ENCODE measurements around the gene CTSL. TPM values are rescaled to one million over a fixed set of nuclear protein-coding genes. Genes with fewer than 3 reads are reported as not detected.

The CTSL gene
- total and polyA plus RNA-seq, 2 experiments from 2014 or later = 34.5 to 35.3 TPM

DNA sequence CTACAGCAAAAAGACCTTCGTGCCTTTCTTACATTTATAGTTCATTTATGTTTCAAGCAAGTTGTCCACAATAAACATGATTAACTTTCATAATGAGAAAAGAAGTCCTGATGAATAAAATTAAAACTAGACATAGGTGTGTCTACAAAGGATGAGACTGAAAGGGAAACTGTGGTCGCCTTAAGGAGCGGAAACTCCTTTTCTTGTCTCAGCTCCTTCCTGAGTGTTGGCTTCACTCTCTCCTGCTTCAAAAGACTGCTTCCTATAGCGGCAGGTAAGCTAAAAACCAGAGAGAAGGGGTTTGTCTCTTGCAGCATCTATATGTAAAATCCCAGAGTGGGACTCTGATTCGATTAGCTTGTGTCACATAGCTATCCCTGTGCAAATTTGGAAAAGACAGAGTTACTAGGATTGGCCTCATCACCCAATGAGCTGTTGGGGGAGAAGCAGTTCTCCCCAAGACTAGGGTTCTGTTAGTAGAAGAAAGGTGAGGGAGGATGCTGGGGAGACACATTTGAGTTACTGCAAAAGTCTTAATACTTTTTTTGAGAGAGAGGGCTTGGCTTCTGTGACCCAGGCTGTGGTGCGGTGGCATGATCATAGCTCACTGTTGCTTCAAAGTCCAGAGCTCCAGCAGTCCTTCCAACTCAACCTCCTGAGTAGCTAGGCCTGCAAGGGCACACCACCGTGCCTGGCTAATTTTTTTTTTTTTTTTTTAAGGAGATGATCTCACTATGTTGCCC, 16.8 kb upstream of the CTSL start:
- Mint-ChIP-seq H3K27me3 (ENCODE audit: insufficient read depth, low read depth, poor library complexity) (peaks cover 8% of the 10 kb centered on the region), H3K4me3 (no peak overlapping the region), H3K36me3 (ENCODE audit: low read depth) (peaks cover 39% of the 10 kb centered on the region), H3K27ac (no peak overlapping the region), H3K9me3 (no peaks in the 10 kb centered on the region), H3K4me1 (no peaks in the 10 kb centered on the region; the same call in 2 of the 3 replicates)
- Histone ChIP-seq H3K36me3 (ENCODE audit: insufficient read depth) (peaks cover 18% of the 10 kb centered on the region), H3K4me2 (no peak overlapping the region), H3F3A (replicated peaks; ENCODE audit: low read depth) (peaks cover 4% of the 10 kb centered on the region), H4K20me1 (replicated peaks; ENCODE audit: insufficient read depth) (no peaks in the 10 kb centered on the region; the same call in 1 of the 2 replicates), H3K27me3 (ENCODE audit: insufficient read depth) (no peaks in the 10 kb centered on the region), H3K9me2 (ENCODE audit: insufficient read depth) (no peaks in the 10 kb centered on the region), H3K4me1 (ENCODE audit: insufficient read depth) (no peaks in the 10 kb centered on the region), H2AFZ (no peak overlapping the region), H3K27ac (ENCODE audit: low read depth) (no peak overlapping the region), H3K4me3 (no peak overlapping the region), H3K79me2 (replicated peaks; ENCODE audit: insufficient read depth) (no peaks in the 10 kb centered on the region)
- TF ChIP-seq STAT1 (IDR thresholded peaks at IDR 0.05; ENCODE audit: unreplicated experiment) (no peak), CREB1 (CRISPR knock-in tag; IDR thresholded peaks at IDR 0.05; ENCODE audit: low read depth) (no peak), JUNB (IDR thresholded peaks at IDR 0.05; ENCODE audit: unreplicated experiment) (no peak), NANOG (IDR thresholded peaks at IDR 0.05; ENCODE audit: borderline replicate concordance) (no peak), ZNF331 (CRISPR knock-in tag; IDR thresholded peaks at IDR 0.05; ENCODE audit: low read depth) (no peak)
- TF ChIP-seq, protein P1, sequence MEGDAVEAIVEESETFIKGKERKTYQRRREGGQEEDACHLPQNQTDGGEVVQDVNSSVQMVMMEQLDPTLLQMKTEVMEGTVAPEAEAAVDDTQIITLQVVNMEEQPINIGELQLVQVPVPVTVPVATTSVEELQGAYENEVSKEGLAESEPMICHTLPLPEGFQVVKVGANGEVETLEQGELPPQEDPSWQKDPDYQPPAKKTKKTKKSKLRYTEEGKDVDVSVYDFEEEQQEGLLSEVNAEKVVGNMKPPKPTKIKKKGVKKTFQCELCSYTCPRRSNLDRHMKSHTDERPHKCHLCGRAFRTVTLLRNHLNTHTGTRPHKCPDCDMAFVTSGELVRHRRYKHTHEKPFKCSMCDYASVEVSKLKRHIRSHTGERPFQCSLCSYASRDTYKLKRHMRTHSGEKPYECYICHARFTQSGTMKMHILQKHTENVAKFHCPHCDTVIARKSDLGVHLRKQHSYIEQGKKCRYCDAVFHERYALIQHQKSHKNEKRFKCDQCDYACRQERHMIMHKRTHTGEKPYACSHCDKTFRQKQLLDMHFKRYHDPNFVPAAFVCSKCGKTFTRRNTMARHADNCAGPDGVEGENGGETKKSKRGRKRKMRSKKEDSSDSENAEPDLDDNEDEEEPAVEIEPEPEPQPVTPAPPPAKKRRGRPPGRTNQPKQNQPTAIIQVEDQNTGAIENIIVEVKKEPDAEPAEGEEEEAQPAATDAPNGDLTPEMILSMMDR (conservative IDR thresholded peaks at IDR 0.05; ENCODE audit: low read depth in 2 of 2) = no peak
- TF ChIP-seq, protein P2, sequence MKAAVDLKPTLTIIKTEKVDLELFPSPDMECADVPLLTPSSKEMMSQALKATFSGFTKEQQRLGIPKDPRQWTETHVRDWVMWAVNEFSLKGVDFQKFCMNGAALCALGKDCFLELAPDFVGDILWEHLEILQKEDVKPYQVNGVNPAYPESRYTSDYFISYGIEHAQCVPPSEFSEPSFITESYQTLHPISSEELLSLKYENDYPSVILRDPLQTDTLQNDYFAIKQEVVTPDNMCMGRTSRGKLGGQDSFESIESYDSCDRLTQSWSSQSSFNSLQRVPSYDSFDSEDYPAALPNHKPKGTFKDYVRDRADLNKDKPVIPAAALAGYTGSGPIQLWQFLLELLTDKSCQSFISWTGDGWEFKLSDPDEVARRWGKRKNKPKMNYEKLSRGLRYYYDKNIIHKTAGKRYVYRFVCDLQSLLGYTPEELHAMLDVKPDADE (IDR thresholded peaks at IDR 0.05) = no peak
- no peak for ATAC-seq
- no peak for DNase-seq (ENCODE audit: low spot score)

DNA sequence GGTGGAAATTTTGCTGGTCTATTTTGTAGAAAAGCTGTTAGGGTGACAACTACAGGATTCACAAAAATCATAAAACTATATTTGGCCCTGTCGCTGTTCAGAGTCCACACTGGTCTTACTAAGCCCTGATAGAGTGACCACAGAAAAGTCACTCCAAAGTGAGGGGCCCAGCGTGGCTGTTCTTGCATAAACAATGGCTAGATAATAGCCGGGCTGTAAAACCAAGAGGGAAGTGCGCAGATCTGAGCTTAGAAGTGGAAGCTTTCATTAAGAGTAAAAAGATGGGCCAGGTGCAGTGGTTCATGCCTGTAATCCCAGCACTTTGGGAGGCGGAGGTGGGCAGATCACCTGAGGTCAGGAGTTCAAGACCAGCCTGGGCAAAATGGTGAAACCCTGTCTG, 15.5 kb upstream of the CTSL start:
- ATAC-seq = no peak
- Mint-ChIP-seq H3K36me3 (ENCODE audit: low read depth) (peaks cover 32% of the 10 kb centered on the region), H3K27me3 (ENCODE audit: insufficient read depth, low read depth, poor library complexity) (peaks cover 7% of the 10 kb centered on the region)
- TF ChIP-seq, protein P2 (IDR thresholded peaks at IDR 0.05) = no peak
- TF ChIP-seq ZNF114 (CRISPR knock-in tag; IDR thresholded peaks at IDR 0.05) (no peak), EZH2 (IDR thresholded peaks at IDR 0.05; ENCODE audit: low read depth, unreplicated experiment) (no peak), POLR2AphosphoS5 (IDR thresholded peaks at IDR 0.05; ENCODE audit: low read depth) (no peak)
- TF ChIP-seq, protein P3, sequence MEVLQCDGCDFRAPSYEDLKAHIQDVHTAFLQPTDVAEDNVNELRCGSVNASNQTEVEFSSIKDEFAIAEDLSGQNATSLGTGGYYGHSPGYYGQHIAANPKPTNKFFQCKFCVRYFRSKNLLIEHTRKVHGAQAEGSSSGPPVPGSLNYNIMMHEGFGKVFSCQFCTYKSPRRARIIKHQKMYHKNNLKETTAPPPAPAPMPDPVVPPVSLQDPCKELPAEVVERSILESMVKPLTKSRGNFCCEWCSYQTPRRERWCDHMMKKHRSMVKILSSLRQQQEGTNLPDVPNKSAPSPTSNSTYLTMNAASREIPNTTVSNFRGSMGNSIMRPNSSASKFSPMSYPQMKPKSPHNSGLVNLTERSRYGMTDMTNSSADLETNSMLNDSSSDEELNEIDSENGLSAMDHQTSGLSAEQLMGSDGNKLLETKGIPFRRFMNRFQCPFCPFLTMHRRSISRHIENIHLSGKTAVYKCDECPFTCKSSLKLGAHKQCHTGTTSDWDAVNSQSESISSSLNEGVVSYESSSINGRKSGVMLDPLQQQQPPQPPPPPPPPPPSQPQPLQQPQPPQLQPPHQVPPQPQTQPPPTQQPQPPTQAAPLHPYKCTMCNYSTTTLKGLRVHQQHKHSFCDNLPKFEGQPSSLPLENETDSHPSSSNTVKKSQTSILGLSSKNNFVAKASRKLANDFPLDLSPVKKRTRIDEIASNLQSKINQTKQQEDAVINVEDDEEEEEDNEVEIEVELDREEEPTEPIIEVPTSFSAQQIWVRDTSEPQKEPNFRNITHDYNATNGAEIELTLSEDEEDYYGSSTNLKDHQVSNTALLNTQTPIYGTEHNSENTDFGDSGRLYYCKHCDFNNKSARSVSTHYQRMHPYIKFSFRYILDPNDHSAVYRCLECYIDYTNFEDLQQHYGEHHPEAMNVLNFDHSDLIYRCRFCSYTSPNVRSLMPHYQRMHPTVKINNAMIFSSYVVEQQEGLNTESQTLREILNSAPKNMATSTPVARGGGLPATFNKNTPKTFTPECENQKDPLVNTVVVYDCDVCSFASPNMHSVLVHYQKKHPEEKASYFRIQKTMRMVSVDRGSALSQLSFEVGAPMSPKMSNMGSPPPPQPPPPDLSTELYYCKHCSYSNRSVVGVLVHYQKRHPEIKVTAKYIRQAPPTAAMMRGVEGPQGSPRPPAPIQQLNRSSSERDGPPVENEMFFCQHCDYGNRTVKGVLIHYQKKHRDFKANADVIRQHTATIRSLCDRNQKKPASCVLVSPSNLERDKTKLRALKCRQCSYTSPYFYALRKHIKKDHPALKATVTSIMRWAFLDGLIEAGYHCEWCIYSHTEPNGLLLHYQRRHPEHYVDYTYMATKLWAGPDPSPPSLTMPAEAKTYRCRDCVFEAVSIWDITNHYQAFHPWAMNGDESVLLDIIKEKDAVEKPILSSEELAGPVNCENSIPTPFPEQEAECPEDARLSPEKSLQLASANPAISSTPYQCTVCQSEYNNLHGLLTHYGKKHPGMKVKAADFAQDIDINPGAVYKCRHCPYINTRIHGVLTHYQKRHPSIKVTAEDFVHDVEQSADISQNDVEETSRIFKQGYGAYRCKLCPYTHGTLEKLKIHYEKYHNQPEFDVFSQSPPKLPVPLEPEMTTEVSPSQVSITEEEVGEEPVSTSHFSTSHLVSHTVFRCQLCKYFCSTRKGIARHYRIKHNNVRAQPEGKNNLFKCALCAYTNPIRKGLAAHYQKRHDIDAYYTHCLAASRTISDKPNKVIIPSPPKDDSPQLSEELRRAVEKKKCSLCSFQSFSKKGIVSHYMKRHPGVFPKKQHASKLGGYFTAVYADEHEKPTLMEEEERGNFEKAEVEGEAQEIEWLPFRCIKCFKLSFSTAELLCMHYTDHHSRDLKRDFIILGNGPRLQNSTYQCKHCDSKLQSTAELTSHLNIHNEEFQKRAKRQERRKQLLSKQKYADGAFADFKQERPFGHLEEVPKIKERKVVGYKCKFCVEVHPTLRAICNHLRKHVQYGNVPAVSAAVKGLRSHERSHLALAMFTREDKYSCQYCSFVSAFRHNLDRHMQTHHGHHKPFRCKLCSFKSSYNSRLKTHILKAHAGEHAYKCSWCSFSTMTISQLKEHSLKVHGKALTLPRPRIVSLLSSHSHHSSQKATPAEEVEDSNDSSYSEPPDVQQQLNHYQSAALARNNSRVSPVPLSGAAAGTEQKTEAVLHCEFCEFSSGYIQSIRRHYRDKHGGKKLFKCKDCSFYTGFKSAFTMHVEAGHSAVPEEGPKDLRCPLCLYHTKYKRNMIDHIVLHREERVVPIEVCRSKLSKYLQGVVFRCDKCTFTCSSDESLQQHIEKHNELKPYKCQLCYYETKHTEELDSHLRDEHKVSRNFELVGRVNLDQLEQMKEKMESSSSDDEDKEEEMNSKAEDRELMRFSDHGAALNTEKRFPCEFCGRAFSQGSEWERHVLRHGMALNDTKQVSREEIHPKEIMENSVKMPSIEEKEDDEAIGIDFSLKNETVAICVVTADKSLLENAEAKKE (CRISPR knock-in tag; IDR thresholded peaks at IDR 0.05) = no peak

More for the DNA sequence above, 15.5 kb upstream of the CTSL start:
- Mint-ChIP-seq H3K4me3 (no peak overlapping the region), H3K27ac (no peak overlapping the region), H3K4me1 (no peaks in the 10 kb centered on the region; the same call in 2 of the 3 replicates), H3K9me3 (no peaks in the 10 kb centered on the region)
- Histone ChIP-seq H3K4me1 (ENCODE audit: insufficient read depth) (no peaks in the 10 kb centered on the region), H3K36me3 (ENCODE audit: insufficient read depth) (peaks cover 7% of the 10 kb centered on the region), H3K27me3 (ENCODE audit: insufficient read depth) (no peaks in the 10 kb centered on the region), H3K4me3 (no peak overlapping the region), H4K20me1 (replicated peaks; ENCODE audit: insufficient read depth) (no peaks in the 10 kb centered on the region; the same call in 1 of the 2 replicates), H3K27ac (ENCODE audit: low read depth) (no peak overlapping the region), H3K4me2 (no peak overlapping the region), H3F3A (replicated peaks; ENCODE audit: low read depth) (peaks cover 4% of the 10 kb centered on the region), H2AFZ (no peak overlapping the region), H3K9me2 (ENCODE audit: insufficient read depth) (no peaks in the 10 kb centered on the region), H3K79me2 (replicated peaks; ENCODE audit: insufficient read depth) (no peaks in the 10 kb centered on the region)
- no peak for DNase-seq (ENCODE audit: low spot score)
